Endothelial cell (in vitro differentiated cells): ENCODE data around the gene UXS1. TPM values are rescaled to one million over a fixed set of nuclear protein-coding genes. Genes with fewer than 3 reads are reported as not detected.

Source experiments
- DNase-seq: peaks from one replicate; pipeline ENCODE4 v3.0.0; 2021; ENCODE audit warnings: low spot score
- H3K27ac Mint-ChIP-seq: one replicate; pipeline ENCODE4 v1.8.0; 2021; ENCODE audit warnings: mixed read lengths, inconsistent platforms; ENCODE audit not compliant: unreplicated experiment
- H3K27me3 Mint-ChIP-seq: one replicate; pipeline ENCODE4 v1.8.0; 2021; ENCODE audit warnings: mild to moderate bottlenecking, moderate library complexity, mixed read lengths, inconsistent platforms; ENCODE audit not compliant: unreplicated experiment
- H3K36me3 Mint-ChIP-seq: one replicate; pipeline ENCODE4 v1.8.0; 2021; ENCODE audit warnings: mild to moderate bottlenecking, low read depth, mixed read lengths, inconsistent platforms; ENCODE audit not compliant: unreplicated experiment
- H3K4me1 Mint-ChIP-seq: one replicate; pipeline ENCODE4 v1.8.0; 2021; ENCODE audit warnings: mild to moderate bottlenecking, mixed read lengths, inconsistent platforms; ENCODE audit not compliant: unreplicated experiment
- H3K4me3 Mint-ChIP-seq: one replicate; pipeline ENCODE4 v1.8.0; 2021; ENCODE audit warnings: mild to moderate bottlenecking, mixed read lengths, inconsistent platforms; ENCODE audit not compliant: unreplicated experiment
- H3K9me3 Mint-ChIP-seq: one replicate; pipeline ENCODE4 v1.8.0; 2021; ENCODE audit warnings: mixed read lengths, inconsistent platforms; ENCODE audit not compliant: unreplicated experiment
- total RNA-seq: library from RNA; stranded (reverse); fragmentation: NEBNext Ultra II Directional; extraction: Animal tissue kit (Norgen Biotek cat#: 25700); gene quantifications from one replicate; pipeline ENCODE4 v1.2.1, GENCODE V29; 2021; ENCODE audit not compliant: unreplicated experiment
- TF ChIP-seq, protein P1 (sequence below): fragments of 200-600 bp; sonication (generic); IDR thresholded peaks from one replicate; pipeline ENCODE4 v1.5.0; 2021; ENCODE audit warnings: antibody characterized with exemption; ENCODE audit not compliant: unreplicated experiment

Gene UXS1
- total RNA-seq, 1 donor from 2014 or later = 60.4 TPM

DNA sequence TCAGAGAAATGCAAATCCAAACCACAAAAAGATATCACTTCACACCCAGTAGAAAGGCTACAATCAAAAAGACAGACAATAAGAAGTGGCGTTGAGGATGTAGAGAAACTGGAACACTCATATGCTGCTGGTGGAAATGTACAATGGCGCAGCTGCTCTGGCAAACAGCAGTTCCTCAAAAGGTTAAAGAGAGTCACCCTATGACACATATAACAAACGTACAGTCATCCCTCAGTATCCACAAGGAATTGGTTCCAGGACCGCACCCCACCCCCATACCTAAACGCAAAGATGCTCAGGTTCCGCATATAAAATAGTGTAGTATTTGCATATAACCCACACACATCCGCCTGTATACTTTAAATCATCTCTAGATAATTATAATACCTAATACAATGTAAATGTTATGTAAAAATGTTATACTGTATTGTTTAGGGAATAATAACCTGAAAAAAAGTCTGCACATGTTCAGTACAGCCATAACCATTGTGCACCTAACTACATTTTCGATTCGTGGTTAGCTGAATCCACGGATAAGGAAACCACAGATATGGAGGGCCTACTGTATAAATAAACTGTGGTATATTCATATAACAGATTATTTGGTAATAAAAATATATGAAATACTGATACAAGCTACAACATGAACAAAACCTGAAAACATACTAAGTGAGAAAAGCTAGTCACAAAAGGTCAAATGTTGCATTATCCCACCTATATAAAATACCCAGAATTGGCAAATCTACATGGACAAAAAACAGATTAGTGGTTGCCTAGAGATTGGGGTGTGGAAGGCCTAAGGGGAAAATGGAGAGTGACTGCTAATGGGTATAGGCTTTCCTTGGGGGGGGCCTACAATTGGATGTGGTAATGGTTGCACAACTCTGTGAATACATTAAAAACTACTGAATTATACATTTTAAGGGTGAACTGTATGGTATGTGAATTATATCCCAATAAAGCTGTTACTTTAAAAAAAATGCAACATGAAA, 37.5 kb downstream of the UXS1 start:
- no peak overlapping the region for H3K4me3 Mint-ChIP-seq
- H3K4me1 Mint-ChIP-seq = peaks cover 22% of the 10 kb centered on the region
- DNase-seq = no peak
- no peaks in the 10 kb centered on the region for H3K27me3 Mint-ChIP-seq
- no peak overlapping the region for H3K27ac Mint-ChIP-seq
- H3K36me3 Mint-ChIP-seq = peaks cover 54% of the 10 kb centered on the region
- TF ChIP-seq, protein P1, sequence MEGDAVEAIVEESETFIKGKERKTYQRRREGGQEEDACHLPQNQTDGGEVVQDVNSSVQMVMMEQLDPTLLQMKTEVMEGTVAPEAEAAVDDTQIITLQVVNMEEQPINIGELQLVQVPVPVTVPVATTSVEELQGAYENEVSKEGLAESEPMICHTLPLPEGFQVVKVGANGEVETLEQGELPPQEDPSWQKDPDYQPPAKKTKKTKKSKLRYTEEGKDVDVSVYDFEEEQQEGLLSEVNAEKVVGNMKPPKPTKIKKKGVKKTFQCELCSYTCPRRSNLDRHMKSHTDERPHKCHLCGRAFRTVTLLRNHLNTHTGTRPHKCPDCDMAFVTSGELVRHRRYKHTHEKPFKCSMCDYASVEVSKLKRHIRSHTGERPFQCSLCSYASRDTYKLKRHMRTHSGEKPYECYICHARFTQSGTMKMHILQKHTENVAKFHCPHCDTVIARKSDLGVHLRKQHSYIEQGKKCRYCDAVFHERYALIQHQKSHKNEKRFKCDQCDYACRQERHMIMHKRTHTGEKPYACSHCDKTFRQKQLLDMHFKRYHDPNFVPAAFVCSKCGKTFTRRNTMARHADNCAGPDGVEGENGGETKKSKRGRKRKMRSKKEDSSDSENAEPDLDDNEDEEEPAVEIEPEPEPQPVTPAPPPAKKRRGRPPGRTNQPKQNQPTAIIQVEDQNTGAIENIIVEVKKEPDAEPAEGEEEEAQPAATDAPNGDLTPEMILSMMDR = no peak
- H3K9me3 Mint-ChIP-seq = no peaks in the 10 kb centered on the region

DNA sequence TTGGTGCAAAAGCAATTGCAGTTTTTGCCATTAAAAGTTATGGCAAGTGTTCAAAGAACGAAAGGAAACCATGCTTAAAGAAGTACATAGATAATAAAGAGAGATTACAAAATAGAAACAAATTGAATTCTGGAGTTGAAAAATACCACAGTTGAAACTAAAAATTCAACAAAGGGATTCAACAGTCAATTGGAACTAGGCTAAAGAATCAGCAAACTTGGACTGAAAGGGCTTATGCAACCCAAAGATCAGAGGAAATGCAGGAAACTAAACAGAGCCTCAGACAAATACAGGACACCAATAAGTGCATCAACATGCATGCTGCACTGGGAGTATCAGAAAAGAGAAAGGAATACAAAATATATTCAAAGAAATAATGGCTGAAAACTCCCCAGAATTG, 40.3 kb downstream of the UXS1 start:
- peaks cover 8% of the 10 kb centered on the region for H3K4me1 Mint-ChIP-seq
- H3K4me3 Mint-ChIP-seq = no peak overlapping the region
- no peak for DNase-seq
- TF ChIP-seq, protein P1 = no peak
- H3K36me3 Mint-ChIP-seq = peaks cover 58% of the 10 kb centered on the region
- no peak overlapping the region for H3K27ac Mint-ChIP-seq
- no peaks in the 10 kb centered on the region for H3K9me3 Mint-ChIP-seq
- H3K27me3 Mint-ChIP-seq = no peaks in the 10 kb centered on the region

DNA sequence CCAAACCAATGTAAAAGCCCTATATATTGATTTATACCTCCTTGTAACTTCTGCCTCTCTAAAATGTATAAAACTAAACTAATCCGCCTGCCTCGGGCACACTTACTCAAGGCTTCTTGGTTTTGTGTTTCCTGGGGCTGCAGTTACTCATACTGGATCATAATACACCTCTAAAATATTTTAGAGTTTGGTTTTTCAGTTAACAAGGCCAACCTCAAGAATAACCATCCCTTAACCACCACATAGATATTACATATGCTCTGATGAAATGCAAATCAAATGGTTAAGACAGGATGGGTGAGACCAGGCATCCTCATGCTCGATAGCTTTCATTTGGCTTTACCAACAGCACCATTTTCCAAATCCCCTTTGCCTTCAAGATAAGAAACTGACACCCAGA, 46.4 kb downstream of the UXS1 start:
- H3K4me3 Mint-ChIP-seq = no peak overlapping the region
- peaks cover 28% of the 10 kb centered on the region for H3K4me1 Mint-ChIP-seq
- no peak for DNase-seq
- no peaks in the 10 kb centered on the region for H3K9me3 Mint-ChIP-seq
- H3K27ac Mint-ChIP-seq = no peak overlapping the region
- H3K36me3 Mint-ChIP-seq = peaks cover 41% of the 10 kb centered on the region
- H3K27me3 Mint-ChIP-seq = peaks cover 8% of the 10 kb centered on the region
- TF ChIP-seq, protein P1 = no peak

DNA sequence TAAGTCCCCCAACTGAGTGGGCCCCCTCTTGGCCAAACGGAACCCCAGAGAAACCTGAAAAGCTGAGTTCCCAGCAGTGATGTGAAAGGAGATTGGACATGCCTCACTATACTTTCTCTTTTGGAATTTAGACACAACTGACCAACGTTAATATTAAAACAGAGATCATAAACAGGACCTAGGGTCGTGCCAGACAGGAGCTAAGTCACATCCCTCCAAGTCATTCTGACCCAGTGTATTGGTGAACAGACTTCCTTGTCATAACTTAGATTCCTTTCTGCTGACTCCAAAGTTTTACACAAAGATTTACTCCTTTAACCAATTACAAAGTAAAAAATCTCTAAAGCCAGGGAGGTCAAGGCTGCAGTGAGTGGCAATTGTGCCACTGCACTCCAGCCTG, 46.9 kb downstream of the UXS1 start:
- Mint-ChIP-seq H3K36me3 (peaks cover 40% of the 10 kb centered on the region), H3K27me3 (peaks cover 11% of the 10 kb centered on the region), H3K4me3 (no peak overlapping the region), H3K27ac (no peak overlapping the region), H3K4me1 (peaks cover 31% of the 10 kb centered on the region), H3K9me3 (no peaks in the 10 kb centered on the region)
- TF ChIP-seq, protein P1 = no peak
- DNase-seq = no peak
